Epithelial cell of esophagus (primary cell): Measurements from ENCODE around the gene GPC3.

ENCODE experiments used
- DNase-seq: peaks from one replicate; pipeline ENCODE4 v3.0.0; 2010; ENCODE audit warnings: low read depth
- H3K4me3 ChIP-seq: 2 replicates; pipeline ENCODE4 v1.5.1; 2011; ENCODE audit warnings: mild to moderate bottlenecking, low read length, control low read depth
- CTCF ChIP-seq: IDR thresholded peaks from 2 replicates; pipeline ENCODE4 v1.5.1; 2011; ENCODE audit warnings: low read depth, mild to moderate bottlenecking, low read length, control low read depth, inconsistent platforms; ENCODE audit not compliant: insufficient read depth; ENCODE audit errors: missing control alignments

The GPC3 gene

GRCh38 chrX:133922390-133922771 is 63.0 kb downstream of the GPC3 start:
- H3K4me3 ChIP-seq: no peak overlapping the region
- no peak for DNase-seq
- TF ChIP-seq CTCF: no peak

DNA sequence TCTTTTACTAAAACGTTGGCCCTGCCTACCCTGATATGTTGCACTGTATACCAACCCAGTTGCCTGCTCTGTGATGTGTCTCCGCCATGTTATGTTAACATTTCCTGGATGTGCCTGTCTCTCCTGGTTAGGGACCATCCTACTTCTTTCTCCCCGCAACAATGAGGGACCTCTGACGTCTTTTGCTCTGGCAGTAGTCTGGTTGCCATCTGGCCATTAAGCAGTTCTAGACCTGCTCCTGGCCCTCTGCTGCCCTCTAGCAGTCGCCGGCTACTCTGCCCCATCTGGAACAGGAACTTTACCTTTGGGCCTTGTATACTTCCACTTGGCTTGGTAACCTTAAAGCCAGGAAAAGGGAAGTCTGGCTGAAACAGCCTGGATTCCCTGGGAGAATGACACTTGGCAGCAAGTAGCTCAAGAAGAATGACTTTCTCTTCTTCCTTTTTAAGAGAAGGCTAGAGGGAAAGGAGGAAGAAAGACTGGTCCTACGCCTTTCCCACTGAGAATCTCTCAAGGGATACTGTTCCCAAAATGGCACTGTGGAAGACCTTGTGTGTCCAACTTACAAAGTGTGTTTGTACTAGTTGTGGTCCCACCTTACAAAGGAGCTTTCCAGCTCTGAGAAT is 63.5 kb downstream of the GPC3 start:
- H3K4me3 ChIP-seq: no peak overlapping the region
- TF ChIP-seq CTCF: peak; percentile 67
- DNase-seq: peak; percentile 42

DNA sequence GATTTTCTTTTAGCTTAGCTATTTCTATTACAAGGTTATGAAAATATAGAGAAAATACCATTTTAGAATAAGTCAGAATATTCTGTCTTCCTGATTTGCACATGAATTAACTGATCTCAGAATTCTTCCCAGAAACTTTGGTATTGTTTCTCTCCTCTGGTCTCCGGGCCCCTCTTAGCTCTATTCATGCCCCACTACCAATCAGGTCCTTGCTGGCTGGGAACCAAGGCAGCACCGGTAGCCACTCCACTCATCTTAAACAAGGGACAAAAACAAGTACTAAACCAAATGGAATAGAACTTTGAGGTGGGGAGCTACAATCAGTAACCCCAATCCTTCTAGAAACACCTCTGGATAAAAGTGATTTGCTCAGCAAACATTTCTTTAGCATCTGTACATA is 64.3 kb downstream of the GPC3 start:
- H3K4me3 ChIP-seq: no peak overlapping the region
- DNase-seq: no peak
- no peak for TF ChIP-seq CTCF

- no peak for DNase-seq
- H3K4me3 ChIP-seq: no peak overlapping the region
- no peak for TF ChIP-seq CTCF
Observed at GRCh38 chrX:133918361-133918771, 67.0 kb downstream of the GPC3 start.

DNA sequence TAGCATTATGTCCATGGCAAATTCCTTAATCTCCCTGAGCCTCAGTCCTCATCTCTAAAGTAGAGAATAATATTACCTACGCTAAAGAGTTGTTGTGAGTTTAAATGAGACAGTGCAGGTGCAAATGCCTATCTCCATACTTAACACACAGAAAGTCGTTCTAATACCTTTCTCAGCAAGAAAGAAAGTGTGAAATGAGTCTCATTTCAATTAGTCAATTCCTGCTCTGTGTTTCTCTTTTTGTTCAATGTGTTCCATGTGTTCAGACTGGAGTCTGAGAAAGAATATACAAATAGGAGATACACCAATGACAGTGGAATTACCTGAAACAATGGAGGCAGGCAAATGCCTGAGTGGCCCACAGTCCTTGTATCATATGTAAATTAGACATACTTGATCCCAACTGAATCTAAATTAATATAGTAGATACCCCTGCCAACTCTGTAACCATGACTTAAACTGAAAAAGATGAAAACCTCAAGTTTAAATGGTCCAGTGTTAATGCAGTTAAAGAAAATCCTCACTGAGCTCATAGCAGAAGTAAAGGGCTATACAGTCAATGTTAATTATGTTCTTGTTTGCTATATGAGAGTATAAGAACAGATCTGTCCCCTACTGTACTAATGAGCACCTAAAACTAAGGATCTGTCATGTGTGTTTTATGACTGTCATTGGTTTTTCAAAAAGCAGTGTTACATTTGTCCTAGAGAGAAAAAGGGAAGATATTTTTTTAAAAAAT is 68.2 kb downstream of the GPC3 start:
- H3K4me3 ChIP-seq: no peak overlapping the region
- no peak for DNase-seq
- no peak for TF ChIP-seq CTCF

DNA sequence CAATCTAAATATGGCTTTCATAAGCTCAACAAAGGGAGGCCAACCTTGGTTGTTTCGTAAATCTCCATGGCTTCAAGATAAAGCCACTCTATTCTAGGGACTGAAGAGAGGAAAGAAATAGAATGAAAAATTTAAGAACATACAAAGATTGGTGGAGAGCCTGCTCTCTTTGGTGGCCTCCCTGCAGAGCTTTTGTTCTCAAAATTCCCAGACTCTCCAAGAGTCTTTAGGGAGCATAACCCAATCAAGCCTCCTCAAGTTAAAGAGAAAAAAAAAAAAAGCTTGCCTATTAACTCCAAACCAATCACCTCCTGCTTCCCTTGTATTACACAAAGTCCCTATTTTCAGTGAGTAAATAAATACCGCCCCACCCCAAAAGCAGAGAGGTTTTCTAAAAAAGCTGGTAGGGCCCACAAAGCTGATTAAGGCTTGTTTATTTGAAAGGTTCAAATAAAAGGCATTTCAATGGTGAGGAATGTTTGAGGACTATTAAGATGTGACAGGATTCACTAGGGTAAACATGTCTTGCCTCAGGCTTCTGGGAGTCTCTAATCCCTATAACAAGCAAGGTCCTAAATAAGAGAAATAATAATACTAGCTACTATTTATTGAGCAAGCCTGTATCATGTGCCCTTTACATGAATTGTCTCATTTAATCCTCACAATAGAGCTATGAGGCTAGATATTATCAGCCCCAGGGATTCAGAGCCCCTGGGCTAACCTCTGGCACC is 71.6 kb downstream of the GPC3 start:
- TF ChIP-seq CTCF: no peak
- H3K4me3 ChIP-seq: no peak overlapping the region
- no peak for DNase-seq
